Activated B cell treated with CpG ODN at 0.5 μM for 24 hours (primary cell): ENCODE measurements around the gene MAP4K1. TPM values are rescaled to one million over a fixed set of nuclear protein-coding genes. Genes with fewer than 3 reads are reported as not detected.
"Not testable (repeated sequence)": the region's sequence is repeated elsewhere in the genome, so short reads cannot be mapped to it uniquely, and the experiment has no call there.

Experiments
- ATAC-seq: fragments of 200-7000 bp; cut with Tn5 transposase; one replicate; pipeline ENCODE4 v1.10.0; 2021; ENCODE audit warnings: low read depth, mild to moderate bottlenecking, moderate library complexity
- CTCF ChIA-PET: fragments of 350-600 bp; sonication (Branson Sonifier 250); formaldehyde crosslinking; loops from one replicate; lab custom pipeline; 2021; ENCODE audit warnings: antibody characterized with exemption; lab: Charles Lee
- POLR2A ChIA-PET: fragments of 350-600 bp; sonication (Branson Sonifier 250); formaldehyde crosslinking; loops from one replicate; lab custom pipeline; 2021; ENCODE audit warnings: antibody characterized with exemption; lab: Charles Lee
- DNase-seq: peaks from one replicate; pipeline ENCODE4 v3.0.0; 2022
- H3K27ac Mint-ChIP-seq: one replicate; pipeline ENCODE4 v1.8.0; 2020; ENCODE audit warnings: mixed read lengths
- H3K27me3 Mint-ChIP-seq: one replicate; pipeline ENCODE4 v1.8.0; 2021; ENCODE audit warnings: mixed read lengths
- H3K36me3 Mint-ChIP-seq: one replicate; pipeline ENCODE4 v1.8.0; 2021; ENCODE audit warnings: low read depth, mixed read lengths
- H3K4me1 Mint-ChIP-seq: one replicate; pipeline ENCODE4 v1.8.0; 2021; ENCODE audit warnings: mixed read lengths
- H3K4me3 Mint-ChIP-seq: one replicate; pipeline ENCODE4 v1.8.0; 2020; ENCODE audit warnings: mild to moderate bottlenecking, mixed read lengths
- H3K9me3 Mint-ChIP-seq: one replicate; pipeline ENCODE4 v1.8.0; 2020; ENCODE audit warnings: mixed read lengths
- CTCF ChIP-seq: fragments of 200-600 bp; IDR thresholded peaks from one replicate; pipeline ENCODE4 v1.8.0; 2022; ENCODE audit warnings: antibody characterized with exemption, mild to moderate bottlenecking
- intact Hi-C: fragments of 100-400 bp; cut with micrococcal nuclease; formaldehyde crosslinking; loops from one replicate; pipeline ENCODE4 v1.15.1; 2024
- total RNA-seq: library from RNA; stranded (reverse); gene quantifications from 2 replicates; pipeline ENCODE4 v1.2.3, GENCODE V29; 2022

MAP4K1 gene
- total RNA-seq, 1 donor from 2014 or later = 379 TPM

- DNase-seq (no peak), ATAC-seq (peak; percentile 82)
- Mint-ChIP-seq H3K27ac (peak overlapping the region; percentile 90), H3K4me1 (peaks cover 57% of the 10 kb centered on the region), H3K27me3 (peaks cover 6% of the 10 kb centered on the region), H3K36me3 (no peaks in the 10 kb centered on the region), H3K9me3 (no peaks in the 10 kb centered on the region), H3K4me3 (peak overlapping the region; percentile 75)
- intact Hi-C loops = loop anchor here (1.0 to 10.0 kb wide), 4 partner anchors 12 to 305 kb away; no protein-coding TSS in a partner anchor
- POLR2A ChIA-PET = interaction anchor here (0.6 to 3.0 kb wide), 7 partner anchors 10 to 58 kb away, joined by 3 to 45 read pairs (median 5); partner anchors contain the start of genes EIF3K and MAP4K1
- TF ChIP-seq CTCF = no peak
- CTCF ChIA-PET = no interaction called here
Measured at GRCh38 chr19:38559428-38560401, 58.0 kb downstream of the MAP4K1 start.

GRCh38 chr19:38558933-38559332, 58.8 kb downstream of the MAP4K1 start:
- H3K4me3 Mint-ChIP-seq = peak overlapping the region; percentile 75
- ATAC-seq, H3K36me3 Mint-ChIP-seq, DNase-seq, H3K27me3 Mint-ChIP-seq, CTCF ChIA-PET, H3K9me3 Mint-ChIP-seq: not testable (repeated sequence)
- intact Hi-C loops = loop anchor here (1.0 to 10.0 kb wide), 4 partner anchors 12 to 306 kb away; no protein-coding TSS in a partner anchor
- peak overlapping the region; percentile 90 for H3K27ac Mint-ChIP-seq
- POLR2A ChIA-PET = interaction anchor here (0.8 to 3.0 kb wide), 6 partner anchors 11 to 75 kb away, joined by 3 to 45 read pairs (median 4); partner anchors contain the start of genes EIF3K and MAP4K1
- peaks cover 56% of the 10 kb centered on the region for H3K4me1 Mint-ChIP-seq

GRCh38 chr19:38557205-38557799, 60.5 kb downstream of the MAP4K1 start:
- Mint-ChIP-seq H3K4me3 (peak overlapping the region; percentile 16), H3K27ac (peak overlapping the region; percentile 65), H3K27me3 (no peaks in the 10 kb centered on the region), H3K9me3 (no peaks in the 10 kb centered on the region), H3K36me3 (no peaks in the 10 kb centered on the region), H3K4me1 (peaks cover 51% of the 10 kb centered on the region)
- ATAC-seq (peak; percentile 30), DNase-seq (no peak)
- TF ChIP-seq CTCF = no peak
- ChIA-PET CTCF (interaction anchor here (0.7 to 2.5 kb wide), 3 partner anchors 60 to 154 kb away, joined by 4 to 12 read pairs (median 11); partner anchors contain the start of genes FAM98C and MAP4K1), POLR2A (interaction anchor here (0.5 to 3.5 kb wide), 8 partner anchors 10 to 1730 kb away, joined by 3 to 38 read pairs (median 5); partner anchors contain the start of genes EIF3K and MAP4K1)
- intact Hi-C loops = loop anchor here (1.0 to 10.0 kb wide), 3 partner anchors 26 to 307 kb away; no protein-coding TSS in a partner anchor

- no peak overlapping the region for H3K4me3 Mint-ChIP-seq
- H3K9me3 Mint-ChIP-seq = no peaks in the 10 kb centered on the region
- TF ChIP-seq CTCF = no peak
- H3K27me3 Mint-ChIP-seq = peaks cover under 1% of the 10 kb centered on the region
- no peaks in the 10 kb centered on the region for H3K36me3 Mint-ChIP-seq
- ATAC-seq (no peak), DNase-seq (no peak)
- peaks cover 46% of the 10 kb centered on the region for H3K4me1 Mint-ChIP-seq
- POLR2A ChIA-PET = interaction anchor here (0.5 to 3.5 kb wide), 7 partner anchors 9 to 1731 kb away, joined by 3 to 38 read pairs (median 6); partner anchors contain the start of genes EIF3K and MAP4K1
- H3K27ac Mint-ChIP-seq = peak overlapping the region; percentile 27
- CTCF ChIA-PET = interaction anchor here (1.7 to 2.5 kb wide), 2 partner anchors 61 to 78 kb away, joined by 11 to 12 read pairs; partner anchors contain the start of gene MAP4K1
- intact Hi-C loops = loop anchor here (1.0 to 10.0 kb wide), 4 partner anchors 27 to 308 kb away; no protein-coding TSS in a partner anchor
Measured at GRCh38 chr19:38556521-38557174, 61.1 kb downstream of the MAP4K1 start.

GRCh38 chr19:38555200-38555599, 62.6 kb downstream of the MAP4K1 start:
- Mint-ChIP-seq H3K36me3 (no peaks in the 10 kb centered on the region), H3K4me3 (no peak overlapping the region), H3K27ac (peak overlapping the region; percentile 4), H3K27me3 (peaks cover 5% of the 10 kb centered on the region), H3K4me1 (peaks cover 43% of the 10 kb centered on the region), H3K9me3 (no peaks in the 10 kb centered on the region)
- intact Hi-C loops = loop anchor here (5.0 to 10.0 kb wide), 2 partner anchors 132 to 310 kb away; no protein-coding TSS in a partner anchor
- DNase-seq (no peak), ATAC-seq (no peak)
- POLR2A ChIA-PET = interaction anchor here (0.7 to 3.5 kb wide), 3 partner anchors 39 to 310 kb away, joined by 4 to 38 read pairs (median 5); partner anchors contain the start of genes EIF3K and MAP4K1
- no peak for TF ChIP-seq CTCF
- CTCF ChIA-PET = no interaction called here
